HG03432 (cell line): Measurements from ENCODE around the gene ARHGAP31.
"Not testable (repeated sequence)": the region's sequence is repeated elsewhere in the genome, so short reads cannot be mapped to it uniquely, and the experiment has no call there.

Source experiments
- ATAC-seq: cut with Tn5 transposase; IDR thresholded peaks from one replicate; pipeline ENCODE4 v1.9.1; 2021; ENCODE audit warnings: mild to moderate bottlenecking, moderate library complexity; ENCODE audit not compliant: unreplicated experiment

ARHGAP31 gene

DNA sequence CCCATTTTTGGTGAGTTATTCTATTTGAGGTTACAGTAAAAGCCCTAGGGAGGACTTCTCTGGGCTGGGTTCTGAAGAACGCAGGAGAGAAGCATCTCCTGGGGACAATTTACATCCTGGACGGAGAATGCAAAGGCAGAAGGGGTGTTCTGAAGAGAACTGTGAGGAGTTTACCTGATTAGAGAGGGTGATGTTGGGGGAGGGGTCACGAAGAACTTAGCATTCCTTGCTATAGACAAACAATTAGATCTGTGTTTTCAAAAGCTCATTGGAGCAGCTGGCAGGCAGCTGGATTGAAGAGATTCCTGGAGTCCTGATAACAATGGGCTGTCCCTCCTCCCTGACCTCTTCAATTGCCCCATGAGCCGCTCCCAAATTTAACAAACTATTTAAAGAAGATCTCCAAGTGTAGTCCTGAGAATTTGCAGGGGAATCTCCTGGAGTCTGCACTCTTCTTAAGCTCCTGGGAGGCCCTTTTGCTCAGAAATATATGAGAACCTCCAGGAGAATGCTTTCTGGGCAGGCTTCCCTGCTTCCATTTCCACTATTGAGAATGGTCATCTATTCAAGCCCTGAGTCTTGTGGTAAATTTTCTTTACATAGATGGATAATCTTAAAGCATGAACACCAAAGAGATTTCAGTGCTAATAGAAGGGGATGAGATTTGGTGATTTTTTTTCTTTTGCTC lies 55.3 kb downstream of the ARHGAP31 start:
- no peak for ATAC-seq

DNA sequence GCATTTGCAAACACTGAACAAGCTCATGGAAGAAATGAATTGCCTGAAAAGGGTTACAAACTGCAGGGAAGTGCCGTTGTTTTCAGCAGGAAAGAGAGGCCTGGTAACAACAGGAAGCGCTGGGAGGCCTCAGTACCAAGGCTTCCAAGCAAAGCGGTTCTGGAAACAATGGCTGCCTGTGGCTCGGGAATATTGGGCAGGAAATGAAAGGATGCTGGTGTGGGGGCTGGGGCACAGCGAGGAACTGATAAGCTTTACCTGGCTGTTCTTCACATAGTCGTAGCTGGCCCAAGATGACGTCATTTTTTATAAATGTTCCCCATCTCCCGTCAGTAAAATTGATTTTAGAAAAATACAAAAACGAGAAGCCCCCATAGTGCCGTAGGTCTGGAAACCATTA lies 55.9 kb downstream of the ARHGAP31 start:
- ATAC-seq, result no peak

DNA sequence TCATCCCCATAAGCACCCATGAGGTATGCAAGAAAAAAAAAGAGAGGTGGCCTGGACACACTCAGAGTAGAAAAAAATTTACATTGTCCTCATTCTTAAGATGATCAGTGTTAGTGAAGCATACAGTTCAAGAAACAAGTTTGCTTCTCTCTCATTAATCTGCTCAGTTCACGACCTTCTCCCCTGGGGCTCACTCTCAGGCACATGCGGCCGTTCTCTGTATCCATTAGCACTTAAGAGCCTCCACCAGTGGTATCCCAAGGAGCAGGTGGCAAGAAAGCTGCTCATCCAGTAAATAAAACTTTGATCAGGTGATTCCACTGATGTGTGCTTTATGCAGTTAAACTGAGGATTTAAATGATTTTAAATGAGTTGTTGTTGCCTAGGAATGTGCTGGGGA lies 57.4 kb downstream of the ARHGAP31 start:
- ATAC-seq, result no peak

DNA sequence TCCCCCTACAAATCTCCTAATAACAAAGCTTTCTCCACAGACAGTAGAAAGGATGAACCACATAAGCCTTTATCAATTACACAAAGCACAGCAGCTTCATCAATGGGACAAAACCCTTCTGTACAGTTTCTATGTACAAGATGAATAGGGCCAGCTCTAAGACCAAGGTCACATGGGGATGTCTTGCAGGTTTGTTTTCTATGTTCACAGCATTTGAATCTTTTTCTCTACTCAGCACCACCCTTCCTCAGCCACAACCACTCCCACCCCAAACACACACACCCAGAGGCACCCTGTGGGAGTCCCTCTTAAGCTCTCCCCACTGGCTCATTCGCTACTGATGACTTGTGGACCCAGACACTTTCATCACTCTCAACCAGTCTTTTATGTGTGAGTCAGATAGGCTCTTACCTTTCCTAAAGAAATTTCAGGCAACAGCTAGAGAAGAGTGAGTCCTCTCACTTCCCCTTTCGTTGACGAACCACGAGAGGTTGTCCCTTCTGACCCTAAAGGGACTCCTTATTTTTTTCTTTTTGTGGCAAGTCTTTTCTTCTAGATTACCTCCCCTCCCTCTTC lies 57.9 kb downstream of the ARHGAP31 start:
- ATAC-seq, result peak; percentile 99

- peak; percentile 31 for ATAC-seq
These were observed 58.8 kb downstream of the ARHGAP31 start for GRCh38 chr3:119352863-119353527.

- ATAC-seq, result not testable (repeated sequence)
These were observed 61.4 kb downstream of the ARHGAP31 start for GRCh38 chr3:119355608-119356007.

DNA sequence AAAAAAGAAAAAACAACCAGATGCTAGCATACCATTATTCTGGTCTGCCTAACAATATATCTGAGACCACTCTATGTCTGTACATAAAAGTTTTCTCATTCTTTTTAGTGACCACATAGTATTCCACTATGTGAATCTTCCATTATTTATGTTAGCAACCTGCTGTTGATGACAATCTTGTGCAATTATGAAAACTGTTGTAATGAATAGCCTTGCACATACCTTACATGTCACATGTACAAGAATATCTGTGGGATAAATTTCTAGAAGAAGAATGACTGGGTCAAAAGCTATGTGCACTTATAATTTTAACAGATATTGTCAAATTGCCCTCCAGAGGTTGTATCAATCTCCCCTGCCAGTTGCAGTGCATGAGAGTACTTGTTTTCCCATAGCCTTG lies 62.5 kb downstream of the ARHGAP31 start:
- no peak for ATAC-seq

- ATAC-seq, result no peak
These were observed 63.0 kb downstream of the ARHGAP31 start for GRCh38 chr3:119357190-119357589.

- ATAC-seq, result peak; percentile 77
These were observed 65.5 kb downstream of the ARHGAP31 start for GRCh38 chr3:119359476-119360326.

DNA sequence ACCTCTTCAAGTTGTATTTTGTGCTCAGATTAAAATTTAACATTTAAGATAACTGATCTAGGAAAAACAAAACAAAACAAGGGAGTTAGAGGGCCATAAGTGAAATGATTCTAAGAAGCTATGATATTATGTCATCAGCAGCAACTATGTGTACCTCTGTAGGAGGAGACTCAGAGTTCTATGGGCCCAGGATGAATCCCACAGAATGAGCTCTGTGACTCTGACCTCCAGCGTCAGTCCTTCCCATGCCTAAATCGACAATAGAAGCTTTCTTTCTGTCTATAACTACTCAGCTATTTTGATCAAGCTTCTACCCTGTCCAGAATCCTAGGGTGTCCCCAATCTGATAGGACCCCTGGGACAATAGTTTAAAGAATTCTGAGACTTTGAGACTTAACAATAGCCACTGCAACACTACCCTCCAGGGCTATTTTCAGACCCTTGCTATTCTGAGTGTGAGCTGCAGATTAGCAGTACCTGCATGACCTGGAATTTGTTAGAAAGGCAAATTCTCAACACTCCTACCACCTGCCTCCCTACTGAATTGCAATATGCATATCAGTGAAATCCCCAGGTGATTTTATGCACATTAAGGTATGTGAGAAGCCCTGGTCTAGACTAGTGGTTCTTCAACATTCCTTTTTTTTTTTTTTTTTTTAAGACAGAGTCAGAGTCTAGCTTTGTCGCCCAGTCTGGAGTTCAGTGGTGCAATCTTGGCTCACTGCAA lies 66.7 kb downstream of the ARHGAP31 start:
- ATAC-seq, result no peak

GRCh38 chr3:119362010-119362409 lies 67.8 kb downstream of the ARHGAP31 start:
- no peak for ATAC-seq

DNA sequence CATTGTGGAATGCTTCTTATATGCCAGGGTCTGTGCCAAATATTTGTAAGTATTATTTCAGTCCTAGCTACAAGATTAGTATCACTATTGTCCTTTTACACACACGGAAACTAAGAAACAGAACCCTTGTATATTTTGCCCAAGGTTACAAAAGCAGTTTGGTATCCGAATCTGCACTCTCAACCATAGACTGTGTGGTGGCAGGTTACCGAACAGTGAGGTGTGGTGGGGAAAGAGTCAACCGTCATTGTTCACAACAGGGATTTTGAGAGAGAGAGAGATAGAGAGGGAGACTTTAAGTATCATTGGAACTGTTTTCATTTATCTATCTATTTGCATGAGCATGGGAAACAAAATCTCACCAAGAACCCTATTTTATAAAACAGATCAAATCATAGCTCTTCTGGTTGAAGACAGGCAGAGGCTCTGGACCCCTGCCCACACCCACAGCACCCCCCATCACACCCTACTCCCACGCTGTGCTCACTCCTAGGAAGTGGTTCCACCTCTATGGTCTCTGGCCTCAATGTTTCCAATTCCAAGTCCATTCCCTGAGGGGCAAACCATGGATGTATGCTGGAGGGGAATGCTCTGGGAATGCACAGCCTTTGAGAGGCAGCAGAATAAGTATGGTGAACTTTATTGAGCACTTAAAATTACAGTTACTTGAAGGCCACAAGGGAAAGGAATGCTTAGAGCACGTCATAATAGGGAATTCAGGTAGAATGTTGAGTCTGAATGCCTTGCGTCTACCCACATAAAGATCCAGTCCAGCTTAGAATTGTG lies 69.0 kb downstream of the ARHGAP31 start:
- ATAC-seq, result no peak

- ATAC-seq, result no peak
These were observed 70.2 kb downstream of the ARHGAP31 start for GRCh38 chr3:119364401-119364800.

- ATAC-seq, result no peak
These were observed 71.2 kb downstream of the ARHGAP31 start for GRCh38 chr3:119365418-119365817.

DNA sequence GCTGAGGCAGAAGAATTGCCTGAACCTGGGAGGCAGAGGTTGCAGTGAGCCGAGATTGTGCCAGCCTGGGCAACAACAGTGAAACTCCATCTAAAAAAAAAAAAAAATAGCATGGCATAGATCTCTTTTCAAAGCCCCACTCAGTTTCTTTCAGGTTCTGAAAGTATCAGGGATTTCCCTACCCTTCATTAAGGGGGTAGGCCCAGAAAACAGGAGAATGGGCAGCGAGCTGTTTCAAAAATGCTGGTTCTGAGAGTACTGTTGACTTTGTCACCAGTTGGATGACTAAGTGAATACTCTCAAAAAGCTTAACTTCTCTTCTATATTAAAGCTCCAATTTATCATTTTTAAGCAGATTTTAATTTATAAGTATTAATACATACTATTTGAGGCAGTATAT lies 72.8 kb downstream of the ARHGAP31 start:
- no peak for ATAC-seq

DNA sequence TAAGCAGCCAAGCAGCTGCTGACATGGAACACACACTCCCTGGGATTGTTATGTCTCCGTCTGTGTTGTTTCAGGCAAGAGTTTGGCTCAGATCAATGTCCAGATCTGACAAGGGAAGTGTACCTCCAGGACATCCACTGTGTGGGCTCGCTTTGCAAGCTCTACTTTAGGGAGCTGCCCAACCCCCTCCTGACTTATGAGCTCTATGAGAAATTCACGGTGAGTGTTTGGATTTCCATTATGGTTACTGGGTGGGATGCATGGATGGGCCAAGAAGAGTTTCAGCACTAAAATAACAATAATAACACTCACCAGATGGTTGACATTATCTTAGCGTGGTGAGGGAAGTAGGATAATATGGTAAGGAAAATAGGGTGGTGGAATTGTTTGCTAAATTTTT lies 74.1 kb downstream of the ARHGAP31 start:
- no peak for ATAC-seq

DNA sequence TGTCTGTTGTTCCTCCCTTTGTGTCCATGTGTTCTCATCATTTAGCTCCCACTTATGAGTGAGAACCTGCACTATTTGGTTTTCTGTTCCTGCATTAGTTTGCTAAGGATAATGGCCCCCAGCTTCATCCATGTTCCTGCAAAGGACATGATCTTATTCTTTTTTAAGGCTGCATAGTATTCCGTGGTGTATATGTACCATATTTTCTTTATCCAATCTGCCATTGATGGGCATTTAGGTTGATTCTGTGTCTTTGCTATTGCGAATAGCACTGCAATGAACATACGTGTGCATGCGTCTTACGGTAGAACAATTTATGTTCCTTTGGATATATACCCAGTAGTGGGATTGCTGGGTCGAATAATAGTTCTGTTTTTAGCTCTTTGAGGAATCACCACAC lies 77.6 kb downstream of the ARHGAP31 start:
- not testable (repeated sequence) for ATAC-seq

- ATAC-seq, result no peak
These were observed 80.9 kb downstream of the ARHGAP31 start for GRCh38 chr3:119375106-119375505.

DNA sequence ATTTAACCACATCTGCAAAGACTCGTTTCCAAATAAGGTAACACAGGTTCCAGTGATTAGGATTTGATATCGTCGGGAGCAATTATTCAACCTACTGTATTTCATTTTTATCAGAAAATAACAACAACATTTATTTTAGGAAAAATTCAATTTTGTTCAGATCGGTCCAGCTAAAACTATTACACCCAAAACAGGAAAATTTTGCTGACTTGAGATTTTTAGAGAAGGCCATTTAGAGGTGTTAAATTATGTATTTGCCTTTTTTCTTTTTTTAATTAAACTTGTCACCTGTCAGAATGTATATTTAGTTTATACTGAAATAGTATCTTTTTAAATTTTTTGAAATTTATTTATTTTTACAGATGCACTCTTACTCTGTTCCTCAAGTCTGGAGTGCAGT lies 81.3 kb downstream of the ARHGAP31 start:
- ATAC-seq, result no peak

DNA sequence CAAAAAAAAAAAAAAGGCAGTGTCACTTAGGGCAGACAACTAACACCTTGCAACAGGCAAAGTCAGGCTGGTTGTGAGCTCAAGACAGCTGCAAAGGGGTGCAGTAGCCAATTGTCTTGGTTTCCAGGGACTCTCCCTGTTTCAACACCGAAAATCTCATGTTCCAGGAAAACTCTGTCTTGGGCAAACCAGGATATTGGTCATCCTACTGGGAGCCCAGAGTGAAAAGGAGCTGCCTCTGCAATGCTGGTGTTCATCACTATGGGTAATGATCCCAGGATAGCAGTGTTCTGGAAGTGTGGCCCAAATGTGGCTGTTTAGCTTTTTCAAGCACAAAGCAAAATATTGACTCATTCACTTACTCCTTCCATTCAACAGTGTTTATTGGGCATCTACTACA lies 82.6 kb downstream of the ARHGAP31 start:
- no peak for ATAC-seq
